ENCODE data around the gene SLC15A5. TPM values are rescaled to one million over a fixed set of nuclear protein-coding genes. Genes with fewer than 3 reads are reported as not detected.

SLC15A5 gene
- total and polyA plus RNA-seq, 4 donors = 0.06 to 0.11 (median 0.09) TPM

DNA sequence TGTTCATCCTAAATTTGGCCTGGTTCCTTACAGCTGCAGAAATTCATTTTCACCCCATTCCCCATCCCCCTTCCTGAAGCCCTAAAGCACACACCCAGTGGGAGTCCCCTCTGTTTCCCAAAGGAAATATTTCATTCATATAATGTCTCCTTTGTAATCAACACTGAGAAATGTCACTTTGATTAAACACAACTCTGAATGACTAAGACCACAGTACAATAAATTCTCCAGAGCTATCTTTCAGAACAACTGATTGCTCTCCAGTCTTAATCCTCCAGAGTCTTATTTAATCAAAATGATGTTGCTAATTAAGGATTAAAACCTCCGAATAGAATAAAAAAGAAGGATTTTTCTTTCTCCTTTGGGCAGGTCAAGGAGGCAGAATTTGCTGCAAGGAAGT, 6.4 kb downstream of the SLC15A5 start:
- DNase-seq (ENCODE audit: low read depth in 4 of 6, low spot score in 6 of 6) = peak in 2 of 6 donors; percentile 6 to 32
- Histone ChIP-seq H3K36me3 (ENCODE audit: control insufficient read depth, insufficient read depth, low read length) (no peaks in the 10 kb centered on the region), H3K27ac (ENCODE audit: low read depth, low read length) (no peak overlapping the region), H3K4me1 (ENCODE audit: control insufficient read depth, insufficient read depth, low read length) (no peaks in the 10 kb centered on the region), H3K27me3 (ENCODE audit: control insufficient read depth, insufficient read depth, low read length) (no peaks in the 10 kb centered on the region), H3K9me3 (ENCODE audit: control insufficient read depth, insufficient read depth, low read length) (no peaks in the 10 kb centered on the region), H3K4me3 (ENCODE audit: low read depth, low read length) (no peak overlapping the region)
- no CpG with 5 or more reads among the region's 1 CpG for WGBS (ENCODE audit: insufficient coverage)

DNA sequence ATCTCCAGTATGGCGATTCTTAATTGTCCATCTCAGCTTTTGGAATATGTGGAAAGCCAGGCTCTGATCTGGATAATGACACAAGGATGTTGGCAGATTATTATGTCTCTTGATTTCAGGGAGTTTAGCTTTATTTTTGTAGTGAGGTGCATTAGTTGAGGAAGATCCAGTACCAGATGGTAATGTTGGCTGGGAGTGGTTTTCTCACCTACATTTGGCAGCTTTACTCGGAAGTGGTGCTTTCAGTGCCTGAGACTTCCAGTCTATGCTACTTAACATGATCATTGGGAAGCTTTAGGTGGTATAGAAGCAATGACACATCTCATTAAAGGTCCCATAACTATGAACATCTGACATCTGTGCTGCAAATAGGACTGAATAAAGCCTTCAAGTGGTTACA, 7.5 kb downstream of the SLC15A5 start:
- H3K27ac ChIP-seq (ENCODE audit: low read depth, low read length) = no peak overlapping the region
- no peaks in the 10 kb centered on the region for H3K36me3 ChIP-seq (ENCODE audit: control insufficient read depth, insufficient read depth, low read length)
- WGBS (ENCODE audit: insufficient coverage) = 71% methylated on average over 1 of the region's 2 CpGs
- no peaks in the 10 kb centered on the region for H3K27me3 ChIP-seq (ENCODE audit: control insufficient read depth, insufficient read depth, low read length)
- H3K4me1 ChIP-seq (ENCODE audit: control insufficient read depth, insufficient read depth, low read length) = no peaks in the 10 kb centered on the region
- no peaks in the 10 kb centered on the region for H3K9me3 ChIP-seq (ENCODE audit: control insufficient read depth, insufficient read depth, low read length)
- H3K4me3 ChIP-seq (ENCODE audit: low read depth, low read length) = no peak overlapping the region
- DNase-seq (ENCODE audit: low read depth in 4 of 6, low spot score in 6 of 6) = peak in 1 of 6 donors; percentile 70

DNA sequence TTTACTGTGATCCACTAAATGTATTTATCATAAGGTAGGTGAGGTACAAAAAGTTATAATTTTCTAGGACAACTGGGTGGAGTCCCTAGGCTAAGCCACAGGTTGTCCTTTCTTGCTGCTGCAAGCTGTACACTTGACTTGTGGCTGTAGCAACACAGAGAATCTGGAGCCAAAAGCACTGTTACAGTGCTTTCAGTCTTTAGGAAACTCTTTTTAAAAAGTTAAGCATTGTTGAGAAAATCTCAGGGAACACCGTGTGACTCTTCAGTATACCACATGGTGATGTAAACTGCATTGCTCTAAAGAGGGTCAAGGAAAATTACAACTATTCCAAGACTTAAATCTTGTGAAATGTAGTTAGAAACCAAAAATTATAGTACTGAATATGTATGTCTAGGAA, 11.4 kb downstream of the SLC15A5 start:
- no peaks in the 10 kb centered on the region for H3K9me3 ChIP-seq (ENCODE audit: control insufficient read depth, insufficient read depth, low read length)
- H3K36me3 ChIP-seq (ENCODE audit: control insufficient read depth, insufficient read depth, low read length) = no peaks in the 10 kb centered on the region
- H3K27ac ChIP-seq (ENCODE audit: low read depth, low read length) = no peak overlapping the region
- DNase-seq (ENCODE audit: low read depth in 4 of 6, low spot score in 6 of 6) = no peak
- no peak overlapping the region for H3K4me3 ChIP-seq (ENCODE audit: low read depth, low read length)
- no CpG with 5 or more reads among the region's 1 CpG for WGBS (ENCODE audit: insufficient coverage)
- no peaks in the 10 kb centered on the region for H3K4me1 ChIP-seq (ENCODE audit: control insufficient read depth, insufficient read depth, low read length)
- H3K27me3 ChIP-seq (ENCODE audit: control insufficient read depth, insufficient read depth, low read length) = no peaks in the 10 kb centered on the region

DNA sequence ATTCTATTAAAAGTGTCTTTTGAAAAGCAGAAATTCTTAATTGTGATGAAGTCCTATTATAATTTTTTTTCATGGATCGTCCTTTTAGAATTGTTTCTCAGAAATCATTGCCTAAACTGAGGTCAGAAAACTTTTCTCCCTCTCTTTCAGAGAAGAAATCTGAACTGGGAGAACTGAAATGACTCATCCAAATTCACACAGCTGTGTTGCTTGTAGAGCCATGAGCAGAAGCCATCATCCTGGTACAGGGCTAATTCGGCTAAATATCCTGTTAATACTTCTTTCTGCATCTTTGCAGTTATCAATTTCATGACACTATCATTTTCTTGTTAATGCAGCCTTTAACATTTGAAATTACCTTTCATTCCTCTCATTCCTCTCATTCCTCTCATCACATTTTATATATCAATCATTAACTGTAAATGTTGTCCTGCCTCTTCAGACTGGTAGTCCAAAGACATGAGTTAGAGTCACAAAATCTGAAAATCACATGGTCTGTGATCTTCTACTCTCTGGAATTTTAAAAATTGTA, 15.5 kb downstream of the SLC15A5 start:
- WGBS (ENCODE audit: insufficient coverage) = 100% methylated on average over 1 of the region's 2 CpGs

DNA sequence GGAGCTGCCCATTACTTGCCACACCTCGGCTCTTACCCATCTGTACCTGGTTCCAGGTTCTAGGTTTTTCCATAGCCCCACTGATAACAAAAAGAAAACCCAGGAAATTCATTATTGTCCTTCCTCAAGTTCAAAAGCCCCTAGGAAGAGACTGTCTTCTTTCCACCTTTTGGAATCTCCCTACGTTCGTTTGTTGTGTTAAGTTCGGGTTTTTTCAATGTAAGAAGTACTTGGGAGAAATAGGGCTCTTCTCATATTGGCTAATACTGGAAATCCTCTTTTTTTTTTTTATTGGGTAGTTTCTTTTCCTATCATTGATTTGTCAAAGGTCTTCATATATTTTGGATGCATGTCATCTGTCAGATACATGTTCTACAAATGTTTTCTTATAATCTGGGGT, 17.3 kb downstream of the SLC15A5 start:
- H3K36me3 ChIP-seq (ENCODE audit: control insufficient read depth, insufficient read depth, low read length) = no peaks in the 10 kb centered on the region

More for the DNA sequence above, 15.5 kb downstream of the SLC15A5 start:
- no peaks in the 10 kb centered on the region for H3K4me1 ChIP-seq (ENCODE audit: control insufficient read depth, insufficient read depth, low read length)
- no peak overlapping the region for H3K27ac ChIP-seq (ENCODE audit: low read depth, low read length)
- H3K36me3 ChIP-seq (ENCODE audit: control insufficient read depth, insufficient read depth, low read length) = no peaks in the 10 kb centered on the region
- no peak overlapping the region for H3K4me3 ChIP-seq (ENCODE audit: low read depth, low read length)
- H3K9me3 ChIP-seq (ENCODE audit: control insufficient read depth, insufficient read depth, low read length) = no peaks in the 10 kb centered on the region
- no peaks in the 10 kb centered on the region for H3K27me3 ChIP-seq (ENCODE audit: control insufficient read depth, insufficient read depth, low read length)
- no peak for DNase-seq (ENCODE audit: low read depth in 4 of 6, low spot score in 6 of 6)

DNA sequence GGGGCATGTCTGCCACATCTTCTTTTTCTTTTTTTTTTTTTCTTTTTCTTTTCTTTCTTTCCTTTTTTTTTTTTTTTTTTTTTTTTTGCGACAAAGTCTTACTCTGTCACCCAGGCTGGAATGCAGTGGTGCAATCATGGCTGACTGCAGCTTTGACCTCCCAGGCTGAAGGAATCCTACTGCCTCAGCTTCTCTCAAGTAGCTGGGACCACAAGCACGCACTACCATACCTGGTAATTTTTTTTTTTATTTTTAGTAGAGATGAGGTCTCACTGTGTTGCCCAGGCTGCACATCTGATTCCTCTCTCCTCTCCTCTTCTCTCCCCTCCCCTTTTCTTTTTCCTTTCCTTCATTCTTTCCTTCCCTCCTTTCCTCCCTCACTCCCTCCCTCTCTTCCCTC, 18.5 kb downstream of the SLC15A5 start:
- Histone ChIP-seq H3K27ac (ENCODE audit: low read depth, low read length) (no peak overlapping the region), H3K36me3 (ENCODE audit: control insufficient read depth, insufficient read depth, low read length) (no peaks in the 10 kb centered on the region), H3K4me3 (ENCODE audit: low read depth, low read length) (no peak overlapping the region), H3K9me3 (ENCODE audit: control insufficient read depth, insufficient read depth, low read length) (no peaks in the 10 kb centered on the region), H3K27me3 (ENCODE audit: control insufficient read depth, insufficient read depth, low read length) (no peaks in the 10 kb centered on the region), H3K4me1 (ENCODE audit: control insufficient read depth, insufficient read depth, low read length) (no peaks in the 10 kb centered on the region)
- no peak for DNase-seq (ENCODE audit: low read depth in 4 of 6, low spot score in 6 of 6)
- WGBS (ENCODE audit: insufficient coverage) = no CpG with 5 or more reads among the region's 2 CpGs

More for the DNA sequence above, 17.3 kb downstream of the SLC15A5 start:
- Histone ChIP-seq H3K27me3 (ENCODE audit: control insufficient read depth, insufficient read depth, low read length) (no peaks in the 10 kb centered on the region), H3K4me1 (ENCODE audit: control insufficient read depth, insufficient read depth, low read length) (no peaks in the 10 kb centered on the region), H3K4me3 (ENCODE audit: low read depth, low read length) (no peak overlapping the region), H3K9me3 (ENCODE audit: control insufficient read depth, insufficient read depth, low read length) (no peaks in the 10 kb centered on the region), H3K27ac (ENCODE audit: low read depth, low read length) (no peak overlapping the region)
- no CpG with 5 or more reads among the region's 4 CpGs for WGBS (ENCODE audit: insufficient coverage)
- DNase-seq (ENCODE audit: low read depth in 4 of 6, low spot score in 6 of 6) = no peak

DNA sequence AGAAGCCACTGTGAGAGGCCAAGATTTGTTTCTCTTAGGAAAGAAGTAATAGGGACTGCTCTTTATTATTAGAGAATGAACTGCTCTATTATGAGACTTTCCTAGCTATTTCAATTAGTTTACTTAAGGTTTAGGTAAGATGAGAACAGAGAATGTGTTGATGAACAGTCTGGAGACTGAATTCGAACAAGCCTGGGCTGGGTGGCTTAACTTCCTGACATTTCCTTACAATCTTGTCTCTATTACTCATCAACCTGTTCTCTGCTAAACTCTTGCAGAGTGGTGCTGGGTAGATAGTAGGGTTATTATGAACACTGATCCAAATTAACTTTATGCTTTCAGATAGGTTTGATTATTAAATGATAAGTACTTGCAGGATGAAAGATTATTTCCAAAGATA, 31.2 kb downstream of the SLC15A5 start:
- Histone ChIP-seq H3K9me3 (ENCODE audit: control insufficient read depth, insufficient read depth, low read length) (no peaks in the 10 kb centered on the region), H3K27ac (ENCODE audit: low read depth, low read length) (no peak overlapping the region), H3K4me1 (ENCODE audit: control insufficient read depth, insufficient read depth, low read length) (no peaks in the 10 kb centered on the region), H3K27me3 (ENCODE audit: control insufficient read depth, insufficient read depth, low read length) (no peaks in the 10 kb centered on the region), H3K4me3 (ENCODE audit: low read depth, low read length) (no peak overlapping the region), H3K36me3 (ENCODE audit: control insufficient read depth, insufficient read depth, low read length) (no peaks in the 10 kb centered on the region)
- WGBS (ENCODE audit: insufficient coverage) = no CpG with 5 or more reads among the region's 1 CpG
- no peak for DNase-seq (ENCODE audit: low read depth in 4 of 6, low spot score in 6 of 6)

DNA sequence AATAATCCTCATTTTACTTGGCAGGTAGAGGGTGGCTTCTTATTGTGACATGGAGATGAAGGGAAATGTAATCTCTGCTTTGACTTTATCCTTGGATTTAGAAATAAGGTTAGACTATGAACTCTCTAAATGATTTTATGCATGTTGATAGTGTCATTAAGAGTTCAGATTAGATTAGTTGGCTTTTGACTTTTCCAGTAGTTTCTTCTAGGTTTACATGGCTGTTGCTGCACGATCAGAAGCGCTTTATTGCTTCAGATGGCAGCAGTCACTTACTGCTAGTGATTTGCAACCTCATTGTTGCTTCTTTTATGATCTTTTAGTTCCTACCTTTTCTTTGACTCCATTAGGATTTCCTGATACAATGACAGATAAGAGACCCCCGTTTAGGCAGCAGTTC, 32.3 kb downstream of the SLC15A5 start:
- 55% methylated on average over 3 of the region's 3 CpGs for WGBS (ENCODE audit: insufficient coverage)
- no peaks in the 10 kb centered on the region for H3K27me3 ChIP-seq (ENCODE audit: control insufficient read depth, insufficient read depth, low read length)

DNA sequence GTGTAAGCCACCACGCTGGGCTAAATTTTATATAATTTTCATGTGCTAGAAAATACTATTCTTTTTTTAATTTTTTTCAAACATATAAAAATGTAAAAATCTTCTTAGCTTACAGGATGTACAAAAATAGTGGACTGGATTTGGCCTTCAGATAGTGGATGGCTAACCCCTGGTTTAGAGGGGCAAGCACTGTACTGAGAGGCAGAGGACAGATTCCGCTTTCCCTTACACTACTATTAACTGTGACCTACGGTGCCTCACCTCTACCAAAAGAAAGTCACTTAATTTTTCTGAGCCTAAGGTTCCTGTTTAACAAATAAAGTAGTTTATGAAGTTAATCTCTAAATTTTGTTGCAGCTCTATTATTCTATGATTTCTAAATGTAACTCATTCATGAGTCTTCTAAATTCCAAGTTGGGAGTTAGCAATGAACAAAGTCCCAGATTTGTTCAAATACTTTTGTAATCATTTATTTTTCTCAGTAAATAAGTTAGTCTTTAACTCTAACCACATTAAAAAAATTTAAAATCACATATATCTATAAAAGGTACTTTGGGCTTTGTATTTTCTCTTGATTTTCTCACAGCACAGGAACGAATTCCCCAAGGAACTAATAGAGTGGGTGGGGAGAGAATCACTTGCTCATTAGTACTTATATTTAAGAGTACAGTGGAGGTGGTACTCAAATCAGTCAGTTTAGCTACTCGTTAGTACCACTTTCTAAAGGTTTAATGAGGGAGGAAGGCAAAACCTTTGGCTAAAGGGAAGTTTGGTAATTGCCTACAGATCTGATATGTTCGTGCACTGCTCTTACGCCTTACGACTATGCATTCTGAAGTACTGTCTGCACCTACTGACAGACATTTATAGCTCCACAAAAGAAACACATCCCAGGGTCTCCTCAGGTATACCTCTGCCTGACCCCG, 33.7 kb downstream of the SLC15A5 start:
- no peaks in the 10 kb centered on the region for H3K27me3 ChIP-seq (ENCODE audit: control insufficient read depth, insufficient read depth, low read length)
- 88% methylated on average over 2 of the region's 9 CpGs for WGBS (ENCODE audit: insufficient coverage)

More for the DNA sequence above, 32.3 kb downstream of the SLC15A5 start:
- no peaks in the 10 kb centered on the region for H3K36me3 ChIP-seq (ENCODE audit: control insufficient read depth, insufficient read depth, low read length)
- H3K27ac ChIP-seq (ENCODE audit: low read depth, low read length) = no peak overlapping the region
- H3K4me1 ChIP-seq (ENCODE audit: control insufficient read depth, insufficient read depth, low read length) = no peaks in the 10 kb centered on the region
- no peak for DNase-seq (ENCODE audit: low read depth in 4 of 6, low spot score in 6 of 6)
- no peak overlapping the region for H3K4me3 ChIP-seq (ENCODE audit: low read depth, low read length)
- H3K9me3 ChIP-seq (ENCODE audit: control insufficient read depth, insufficient read depth, low read length) = no peaks in the 10 kb centered on the region

DNA sequence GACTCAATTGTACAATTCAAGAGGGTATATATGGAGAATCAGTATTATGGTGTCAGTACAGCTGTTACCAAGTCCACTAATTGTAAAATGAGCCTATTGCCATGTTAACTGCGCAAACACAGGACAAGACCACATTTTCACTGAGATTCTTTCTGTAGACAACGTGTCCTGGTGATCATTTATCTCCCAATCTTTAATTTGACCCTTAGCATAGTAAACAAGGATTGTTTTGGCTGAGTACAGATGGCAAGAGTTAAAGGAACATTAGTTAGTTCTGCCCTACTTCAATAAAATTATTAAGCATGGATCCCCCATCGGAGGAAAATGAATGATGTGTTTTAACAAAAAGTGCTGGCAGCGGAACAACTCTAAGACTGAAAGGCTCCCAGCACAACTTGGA, 36.1 kb downstream of the SLC15A5 start:
- Histone ChIP-seq H3K27ac (ENCODE audit: low read depth, low read length) (no peak overlapping the region), H3K4me3 (ENCODE audit: low read depth, low read length) (no peak overlapping the region), H3K4me1 (ENCODE audit: control insufficient read depth, insufficient read depth, low read length) (no peaks in the 10 kb centered on the region), H3K9me3 (ENCODE audit: control insufficient read depth, insufficient read depth, low read length) (no peaks in the 10 kb centered on the region), H3K36me3 (ENCODE audit: control insufficient read depth, insufficient read depth, low read length) (no peaks in the 10 kb centered on the region), H3K27me3 (ENCODE audit: control insufficient read depth, insufficient read depth, low read length) (no peaks in the 10 kb centered on the region)
- 100% methylated on average over 1 of the region's 4 CpGs for WGBS (ENCODE audit: insufficient coverage)
- no peak for DNase-seq (ENCODE audit: low read depth in 4 of 6, low spot score in 6 of 6)

More for the DNA sequence above, 33.7 kb downstream of the SLC15A5 start:
- H3K9me3 ChIP-seq (ENCODE audit: control insufficient read depth, insufficient read depth, low read length) = no peaks in the 10 kb centered on the region
- H3K27ac ChIP-seq (ENCODE audit: low read depth, low read length) = no peak overlapping the region
- H3K36me3 ChIP-seq (ENCODE audit: control insufficient read depth, insufficient read depth, low read length) = no peaks in the 10 kb centered on the region
- H3K4me1 ChIP-seq (ENCODE audit: control insufficient read depth, insufficient read depth, low read length) = no peaks in the 10 kb centered on the region
- no peak overlapping the region for H3K4me3 ChIP-seq (ENCODE audit: low read depth, low read length)
- DNase-seq (ENCODE audit: low read depth in 4 of 6, low spot score in 6 of 6) = no peak
